Neural cell (in vitro differentiated cells): ENCODE results near the gene CNTNAP3. TPM values are rescaled to one million over a fixed set of nuclear protein-coding genes. Genes with fewer than 3 reads are reported as not detected.
"Not testable (repeated sequence)": the region's sequence is repeated elsewhere in the genome, so short reads cannot be mapped to it uniquely, and the experiment has no call there.

Source experiments
- H2AFZ ChIP-seq: fragments of 200-600, 300-800 bp; sonication (generic), shearing (Covaris generic); 2 replicates; pipeline ENCODE4 v1.6.0; 2014; ENCODE audit warnings: low read depth, mild to moderate bottlenecking, antibody characterized with exemption, low read length, moderate library complexity
- H3F3A ChIP-seq: fragments of 200-600 bp; shearing (Covaris generic); 2 replicates; pipeline ENCODE4 v1.6.1; 2016; ENCODE audit warnings: mild to moderate bottlenecking, moderate library complexity, mixed read lengths, antibody characterized with exemption, low read length; ENCODE audit not compliant: insufficient read depth, poor library complexity, severe bottlenecking
- H3K27ac ChIP-seq: fragments of 200-600, 300-800 bp; sonication (generic), shearing (Covaris generic); 2 replicates; pipeline ENCODE4 v1.5.1; 2014; ENCODE audit warnings: mild to moderate bottlenecking, low read length, moderate library complexity
- H3K27me3 ChIP-seq: fragments of 300-800, 200-600 bp; sonication (generic), shearing (Covaris generic); 2 replicates; pipeline ENCODE4 v1.6.0; 2014; ENCODE audit warnings: mild to moderate bottlenecking, low read depth, low read length, moderate library complexity; ENCODE audit not compliant: insufficient read depth
- H3K36me3 ChIP-seq: fragments of 300-800, 200-600 bp; sonication (generic), shearing (Covaris generic); 2 replicates; pipeline ENCODE4 v1.5.1; 2014; ENCODE audit warnings: mild to moderate bottlenecking, antibody characterized with exemption, low read length, moderate library complexity; ENCODE audit not compliant: insufficient read depth
- H3K4me2 ChIP-seq: fragments of 300-800, 200-600 bp; sonication (generic), shearing (Covaris generic); 2 replicates; pipeline ENCODE4 v1.6.0; 2014; ENCODE audit warnings: mild to moderate bottlenecking, low read length
- H3K4me3 ChIP-seq: fragments of 300-800, 200-600 bp; sonication (generic), shearing (Covaris generic); 2 replicates; pipeline ENCODE4 v1.5.1; 2014; ENCODE audit warnings: mild to moderate bottlenecking, low read length, moderate library complexity
- H3K79me2 ChIP-seq: fragments of 200-600 bp; shearing (Covaris generic); replicated peaks from 2 replicates; pipeline ENCODE4 v1.6.0; 2014; ENCODE audit warnings: mild to moderate bottlenecking, low read length, moderate library complexity; ENCODE audit not compliant: insufficient read depth
- H3K9ac ChIP-seq: fragments of 300-800, 200-600 bp; sonication (generic), shearing (Covaris generic); 2 replicates; pipeline ENCODE4 v1.6.1; 2016; ENCODE audit warnings: mild to moderate bottlenecking, low read length, mixed read lengths
- H3K9me2 ChIP-seq: fragments of 200-600 bp; shearing (Covaris generic); 2 replicates; pipeline ENCODE4 v1.6.1; 2016; ENCODE audit warnings: mild to moderate bottlenecking, low read length, mixed read lengths; ENCODE audit not compliant: insufficient read depth
- H3K9me3 ChIP-seq: fragments of 200-600, 300-800 bp; sonication (generic), shearing (Covaris generic); 2 replicates; pipeline ENCODE4 v1.6.1; 2016; ENCODE audit warnings: mild to moderate bottlenecking, mixed run types, low read length, moderate library complexity, mixed read lengths
- H4K20me1 ChIP-seq: fragments of 200-600 bp; shearing (Covaris generic); 2 replicates; pipeline ENCODE4 v1.6.1; 2016; ENCODE audit warnings: mild to moderate bottlenecking, mixed run types; ENCODE audit not compliant: insufficient read depth
- polyA plus RNA-seq: library from polyadenylated mRNA; depleted of rRNA; stranded (reverse); fragments of >200 nt; gene quantifications from 2 replicates; pipeline ENCODE4 v1.2.3, GENCODE V29; 2014

Gene CNTNAP3
- polyA plus RNA-seq, 1 donor from 2014 or later = 7.6 TPM

- not testable (repeated sequence) for H3K4me2 ChIP-seq, H3K27me3 ChIP-seq, H2AFZ ChIP-seq, H3K9ac ChIP-seq, H3K36me3 ChIP-seq, H3K9me2 ChIP-seq, H4K20me1 ChIP-seq, H3F3A ChIP-seq, H3K9me3 ChIP-seq, H3K4me3 ChIP-seq, H3K79me2 ChIP-seq, H3K27ac ChIP-seq
These were observed 246.2 kb downstream of the CNTNAP3 start for GRCh38 chr9:39041774-39042173.

GRCh38 chr9:39039148-39039547, 248.8 kb downstream of the CNTNAP3 start:
- H3K27ac ChIP-seq, H3K9me3 ChIP-seq, H3K79me2 ChIP-seq, H3F3A ChIP-seq, H3K36me3 ChIP-seq, H2AFZ ChIP-seq, H3K4me3 ChIP-seq, H4K20me1 ChIP-seq, H3K27me3 ChIP-seq, H3K4me2 ChIP-seq, H3K9ac ChIP-seq, H3K9me2 ChIP-seq: not testable (repeated sequence)

GRCh38 chr9:39038221-39038620, 249.7 kb downstream of the CNTNAP3 start:
- H3F3A ChIP-seq, H3K9ac ChIP-seq, H3K36me3 ChIP-seq, H3K27ac ChIP-seq, H3K27me3 ChIP-seq, H3K9me2 ChIP-seq, H3K79me2 ChIP-seq, H3K4me2 ChIP-seq, H3K9me3 ChIP-seq, H2AFZ ChIP-seq, H3K4me3 ChIP-seq, H4K20me1 ChIP-seq: not testable (repeated sequence)

GRCh38 chr9:39033849-39034248, 254.1 kb downstream of the CNTNAP3 start:
- not testable (repeated sequence) for H3F3A ChIP-seq, H3K79me2 ChIP-seq, H4K20me1 ChIP-seq, H2AFZ ChIP-seq, H3K36me3 ChIP-seq, H3K27ac ChIP-seq, H3K27me3 ChIP-seq, H3K9me3 ChIP-seq, H3K9me2 ChIP-seq, H3K4me2 ChIP-seq, H3K9ac ChIP-seq, H3K4me3 ChIP-seq

- H3K4me3 ChIP-seq, H4K20me1 ChIP-seq, H3K27me3 ChIP-seq, H3K79me2 ChIP-seq, H3F3A ChIP-seq, H2AFZ ChIP-seq, H3K27ac ChIP-seq, H3K9ac ChIP-seq, H3K4me2 ChIP-seq, H3K9me2 ChIP-seq, H3K36me3 ChIP-seq, H3K9me3 ChIP-seq: not testable (repeated sequence)
These were observed 257.6 kb downstream of the CNTNAP3 start for GRCh38 chr9:39030204-39031019.

- H2AFZ ChIP-seq, H3K27ac ChIP-seq, H3K9ac ChIP-seq, H3K4me3 ChIP-seq, H3K4me2 ChIP-seq, H3K36me3 ChIP-seq, H3K9me2 ChIP-seq, H3K27me3 ChIP-seq, H3F3A ChIP-seq, H3K79me2 ChIP-seq, H4K20me1 ChIP-seq, H3K9me3 ChIP-seq: not testable (repeated sequence)
These were observed 259.1 kb downstream of the CNTNAP3 start for GRCh38 chr9:39028855-39029254.

- not testable (repeated sequence) for H4K20me1 ChIP-seq, H3K9me2 ChIP-seq, H3K36me3 ChIP-seq, H3F3A ChIP-seq, H3K9me3 ChIP-seq, H3K4me2 ChIP-seq, H2AFZ ChIP-seq, H3K79me2 ChIP-seq, H3K4me3 ChIP-seq, H3K9ac ChIP-seq, H3K27me3 ChIP-seq, H3K27ac ChIP-seq
These were observed 259.8 kb downstream of the CNTNAP3 start for GRCh38 chr9:39028168-39028567.

GRCh38 chr9:39025911-39026588, 261.9 kb downstream of the CNTNAP3 start:
- H3K9ac ChIP-seq, H3K36me3 ChIP-seq, H3K9me2 ChIP-seq, H3F3A ChIP-seq, H3K79me2 ChIP-seq, H4K20me1 ChIP-seq, H3K27me3 ChIP-seq, H3K4me3 ChIP-seq, H3K4me2 ChIP-seq, H3K9me3 ChIP-seq, H2AFZ ChIP-seq, H3K27ac ChIP-seq: not testable (repeated sequence)
